HUES6 (cell line): ENCODE results near the gene C1QL1.

Experiments used
- H3K27ac ChIP-seq: 2 replicates; pipeline ENCODE4 v1.7.0; 2013; ENCODE audit warnings: low read depth, mild to moderate bottlenecking, low read length, inconsistent platforms
- H3K27me3 ChIP-seq: 2 replicates; pipeline ENCODE4 v1.6.1; 2013; ENCODE audit warnings: low read length; ENCODE audit not compliant: control insufficient read depth, insufficient read depth
- H3K36me3 ChIP-seq: 2 replicates; pipeline ENCODE4 v1.6.1; 2013; ENCODE audit warnings: low read length; ENCODE audit not compliant: control insufficient read depth, insufficient read depth
- H3K4me1 ChIP-seq: 2 replicates; pipeline ENCODE4 v1.6.1; 2013; ENCODE audit warnings: low read length; ENCODE audit not compliant: control insufficient read depth, insufficient read depth
- H3K4me3 ChIP-seq: 2 replicates; pipeline ENCODE4 v1.5.1; 2013; ENCODE audit warnings: low read depth, low read length
- H3K9ac ChIP-seq: one replicate; pipeline ENCODE4 v1.6.1; 2013; ENCODE audit warnings: mild to moderate bottlenecking, low read length
- H3K9me3 ChIP-seq: 2 replicates; pipeline ENCODE4 v1.6.1; 2013; ENCODE audit warnings: low read depth, low read length; ENCODE audit not compliant: control insufficient read depth, insufficient read depth

C1QL1 gene

DNA sequence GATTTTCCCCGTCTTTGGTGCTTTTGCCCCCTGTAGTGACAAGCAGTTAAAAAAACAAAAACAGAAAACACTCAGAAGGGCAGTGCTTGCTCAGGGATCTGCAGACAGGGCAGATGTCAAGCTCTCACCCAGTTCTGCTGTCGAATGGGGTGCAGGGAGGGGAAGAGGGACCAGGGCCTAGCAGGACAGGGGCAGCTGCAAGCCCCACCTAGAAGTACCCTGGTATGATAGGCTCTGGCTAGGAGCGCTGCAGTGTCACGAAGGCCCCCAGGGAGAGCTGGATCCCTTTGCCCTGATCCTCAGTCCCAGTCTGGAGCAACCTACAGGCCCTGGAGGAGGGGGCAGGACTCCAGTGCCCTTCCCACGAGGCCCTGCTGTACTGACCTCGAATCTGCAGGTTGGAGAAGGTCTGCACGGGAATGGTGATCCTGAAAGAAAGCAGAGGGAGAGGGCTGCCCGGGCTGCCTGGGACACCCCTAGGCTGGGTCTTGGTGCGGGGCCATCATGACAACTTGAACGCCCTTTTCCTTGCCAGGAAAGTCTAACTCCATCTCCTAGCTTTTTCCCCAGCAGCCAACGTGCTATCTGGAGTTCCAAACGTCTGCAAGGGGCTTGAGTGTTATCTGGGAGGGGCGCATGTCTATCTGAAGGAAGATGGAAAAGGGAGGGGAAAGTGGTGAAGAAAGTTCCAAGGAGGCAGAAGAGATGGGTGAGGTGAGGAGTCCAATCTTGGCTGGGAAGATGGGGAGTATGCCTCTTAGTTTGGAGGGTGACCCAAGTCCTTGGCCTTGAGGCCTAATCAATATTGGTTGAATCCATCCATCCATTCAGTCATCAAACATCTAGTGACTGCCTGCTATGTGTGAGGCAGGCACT, 57.6 kb downstream of the C1QL1 start:
- Histone ChIP-seq H3K9ac (no peak overlapping the region), H3K4me1 (peaks cover 21% of the 10 kb centered on the region)

More for the DNA sequence above, 57.6 kb downstream of the C1QL1 start:
- Histone ChIP-seq H3K36me3 (no peaks in the 10 kb centered on the region), H3K27me3 (peaks cover 36% of the 10 kb centered on the region), H3K9me3 (no peaks in the 10 kb centered on the region), H3K27ac (no peak overlapping the region), H3K4me3 (peak overlapping the region; percentile 50)
